AG04450 (cell line): Measurements from ENCODE around the gene SPARC. TPM values are rescaled to one million over a fixed set of nuclear protein-coding genes. Genes with fewer than 3 reads are reported as not detected.

Experiments used
- CTCF ChIA-PET: fragments of 300-600, 350-600 bp; formaldehyde crosslinking; extraction: SDS; loops from one replicate; lab custom pipeline; 2022; ENCODE audit warnings: antibody characterized with exemption, inconsistent platforms; lab: Charles Lee
- POLR2A ChIA-PET: fragments of 350-600 bp; formaldehyde crosslinking; extraction: SDS; loops from one replicate; lab custom pipeline; 2021; ENCODE audit warnings: antibody characterized with exemption, inconsistent platforms; lab: Yijun Ruan, JAX
- DNase-seq: peaks from one replicate; pipeline ENCODE4 v3.0.0-alpha.2; 2011; ENCODE audit warnings: low read depth, low spot score
- H3K27ac ChIP-seq: one replicate; pipeline ENCODE4 v1.5.1; 2012; ENCODE audit warnings: low read depth, low read length, control low read depth
- H3K27me3 ChIP-seq: one replicate; pipeline ENCODE4 v1.6.0; 2012; ENCODE audit warnings: low read length; ENCODE audit not compliant: control insufficient read depth, insufficient read depth
- H3K4me3 ChIP-seq: 2 replicates; pipeline ENCODE4 v1.5.1; 2011; ENCODE audit warnings: mild to moderate bottlenecking, low read depth, low read length, control low read depth
- H3K9me3 ChIP-seq: 2 replicates; pipeline ENCODE4 v1.5.1; 2012; ENCODE audit warnings: low read length; ENCODE audit not compliant: control insufficient read depth, insufficient read depth
- CTCF ChIP-seq: IDR thresholded peaks from 2 replicates; pipeline ENCODE4 v1.5.1; 2011; ENCODE audit warnings: low read depth, low read length, control low read depth, inconsistent platforms
- polyA plus RNA-seq: library from polyadenylated mRNA; depleted of rRNA; stranded (reverse); fragments of >200 nt; gene quantifications from 2 replicates; pipeline ENCODE4 v1.2.3, GENCODE V29; 2011

The SPARC gene
- polyA plus RNA-seq, 1 experiment, result 5,773 TPM

GRCh38 chr5:151685749-151686673 is 704 bp downstream of the SPARC start:
- POLR2A ChIA-PET, result interaction anchor here (0.9 to 8.1 kb wide), 26 partner anchors 9 to 85 kb away, joined by 3 to 272 read pairs (median 12); partner anchors contain the start of gene G3BP1
- Histone ChIP-seq H3K27me3 (no peaks in the 10 kb centered on the region), H3K27ac (peak overlapping the region; percentile 94), H3K4me3 (peak overlapping the region; percentile 99), H3K9me3 (no peaks in the 10 kb centered on the region)
- DNase-seq, result no peak
- CTCF ChIA-PET, result interaction anchor here (1.1 to 4.6 kb wide), 5 partner anchors 13 to 55 kb away, joined by 4 to 44 read pairs (median 7); no protein-coding TSS in a partner anchor
- TF ChIP-seq CTCF, result no peak

DNA sequence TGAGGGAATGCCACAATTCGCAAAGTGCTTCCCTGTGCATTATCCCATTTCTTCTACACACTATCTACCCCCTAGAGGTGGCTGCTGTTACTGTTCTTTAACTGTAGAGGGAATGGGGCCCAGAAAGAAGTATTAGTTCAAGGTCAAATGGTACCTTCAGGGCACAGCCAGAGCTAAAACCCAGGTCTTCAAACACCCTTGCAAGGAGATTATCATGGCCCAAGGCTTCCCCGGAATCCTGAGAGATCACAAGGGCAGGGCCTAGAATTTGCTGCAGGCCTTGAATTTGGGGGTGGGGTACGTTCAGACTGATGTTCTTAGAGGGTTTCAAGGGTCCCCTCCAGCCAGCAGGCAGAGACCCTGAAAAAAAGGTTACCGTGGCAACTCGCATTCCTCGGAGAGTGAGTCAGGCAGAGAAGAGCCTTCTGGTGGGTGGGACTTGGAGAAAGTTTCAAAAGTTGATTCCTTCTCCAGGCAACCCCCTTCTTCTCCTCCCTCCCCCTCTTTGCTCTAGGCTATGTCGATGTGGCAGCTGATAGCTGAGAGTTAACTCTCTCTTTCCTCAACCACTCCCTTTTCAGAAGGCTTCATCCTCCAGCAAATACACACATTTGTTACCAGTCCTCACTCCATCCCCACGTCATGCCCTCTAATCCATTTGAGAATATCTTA is 1.9 kb downstream of the SPARC start:
- DNase-seq, result peak; percentile 94
- ChIA-PET CTCF (interaction anchor here (0.8 to 5.0 kb wide), 11 partner anchors 9 to 86 kb away, joined by 4 to 44 read pairs (median 7); no protein-coding TSS in a partner anchor), POLR2A (interaction anchor here (0.7 to 8.1 kb wide), 15 partner anchors 12 to 1415 kb away, joined by 3 to 181 read pairs (median 7); partner anchors contain the start of gene G3BP1)
- Histone ChIP-seq H3K9me3 (no peaks in the 10 kb centered on the region), H3K4me3 (peak overlapping the region; percentile 99), H3K27me3 (no peaks in the 10 kb centered on the region), H3K27ac (peak overlapping the region; percentile 94)
- TF ChIP-seq CTCF, result peak; percentile 49

DNA sequence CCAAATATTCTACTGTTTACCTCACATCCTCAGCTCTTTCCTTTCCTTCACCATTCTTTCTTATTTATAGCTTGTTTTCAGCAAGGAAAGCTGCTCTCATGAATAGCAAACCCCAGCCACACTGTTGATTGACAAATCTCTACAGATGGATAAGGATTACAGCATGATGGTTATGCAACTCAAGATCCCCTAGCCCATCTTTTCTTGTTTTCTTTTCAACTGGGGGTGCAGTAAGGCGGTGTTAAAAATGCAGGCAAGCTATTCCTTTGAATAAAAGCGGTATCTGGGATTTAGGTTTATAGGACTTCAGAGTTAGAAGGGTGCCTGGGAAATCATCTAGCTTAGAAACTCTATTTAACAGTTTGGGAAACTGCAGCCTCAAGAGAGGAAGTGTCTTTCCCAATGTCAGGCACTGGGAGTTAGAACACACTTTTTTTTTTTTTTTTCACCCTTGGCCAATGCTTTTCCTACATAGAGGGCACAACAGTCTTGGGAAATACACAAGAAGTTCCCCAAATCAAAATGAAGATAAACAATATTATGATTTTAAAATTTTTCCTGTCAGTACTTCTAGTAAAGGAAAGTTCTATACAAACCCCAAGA is 2.6 kb downstream of the SPARC start:
- Histone ChIP-seq H3K27ac (peak overlapping the region; percentile 94), H3K9me3 (no peaks in the 10 kb centered on the region), H3K27me3 (no peaks in the 10 kb centered on the region), H3K4me3 (peak overlapping the region; percentile 99)
- DNase-seq, result no peak
- ChIA-PET POLR2A (interaction anchor here (0.9 to 8.1 kb wide), 13 partner anchors 11 to 88 kb away, joined by 3 to 181 read pairs (median 11); partner anchors contain the start of gene G3BP1), CTCF (interaction anchor here (0.8 to 5.0 kb wide), 12 partner anchors 9 to 87 kb away, joined by 4 to 44 read pairs (median 6); no protein-coding TSS in a partner anchor)
- no peak for TF ChIP-seq CTCF

DNA sequence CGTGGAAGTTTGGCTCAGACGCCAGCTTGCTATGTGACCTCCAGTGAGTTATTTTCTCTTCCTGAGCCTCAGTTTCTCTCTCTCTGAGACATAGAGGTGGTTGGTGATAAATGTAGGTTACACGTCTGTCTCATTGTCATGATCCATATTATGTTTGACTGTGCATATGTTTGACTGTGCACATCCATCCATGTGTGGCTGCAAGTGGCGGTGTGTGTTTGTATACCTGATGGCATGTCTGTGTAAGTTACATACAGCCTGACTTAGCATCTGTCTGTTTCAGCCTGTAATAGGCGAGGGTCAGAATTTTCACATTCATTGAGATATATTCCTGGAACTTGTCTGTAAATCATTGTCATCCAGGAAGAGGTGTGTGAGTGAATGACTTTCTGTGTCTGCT is 3.3 kb downstream of the SPARC start:
- H3K4me3 ChIP-seq, result peak overlapping the region; percentile 99
- H3K9me3 ChIP-seq, result no peaks in the 10 kb centered on the region
- no peaks in the 10 kb centered on the region for H3K27me3 ChIP-seq
- no peak for TF ChIP-seq CTCF
- H3K27ac ChIP-seq, result peak overlapping the region; percentile 65
- ChIA-PET POLR2A (interaction anchor here (1.1 to 8.1 kb wide), 10 partner anchors 11 to 88 kb away, joined by 3 to 181 read pairs (median 18); partner anchors contain the start of gene G3BP1), CTCF (interaction anchor here (1.3 to 5.0 kb wide), 11 partner anchors 8 to 57 kb away, joined by 4 to 44 read pairs (median 6); no protein-coding TSS in a partner anchor)
- DNase-seq, result no peak
